DOHH2 (cell line): ENCODE results near the gene SCFD2.
"Not testable (repeated sequence)": the region's sequence is repeated elsewhere in the genome, so short reads cannot be mapped to it uniquely, and the experiment has no call there.

Experiments used
- EZH2phosphoT487 ChIP-seq: fragments of 200-600 bp; sonication (generic); IDR thresholded peaks from 2 replicates; pipeline ENCODE4 v1.6.1; 2017; ENCODE audit warnings: borderline replicate concordance, mild to moderate bottlenecking, antibody characterized with exemption, low read length, moderate library complexity, mixed read lengths
- TF ChIP-seq, protein P1 (sequence below): fragments of 200-600 bp; sonication (generic); IDR thresholded peaks from one replicate; pipeline ENCODE4 v1.5.1; 2014; ENCODE audit warnings: antibody characterized with exemption, mild to moderate bottlenecking, low read depth, low read length; ENCODE audit not compliant: poor library complexity, severe bottlenecking

- TF ChIP-seq, protein P1, sequence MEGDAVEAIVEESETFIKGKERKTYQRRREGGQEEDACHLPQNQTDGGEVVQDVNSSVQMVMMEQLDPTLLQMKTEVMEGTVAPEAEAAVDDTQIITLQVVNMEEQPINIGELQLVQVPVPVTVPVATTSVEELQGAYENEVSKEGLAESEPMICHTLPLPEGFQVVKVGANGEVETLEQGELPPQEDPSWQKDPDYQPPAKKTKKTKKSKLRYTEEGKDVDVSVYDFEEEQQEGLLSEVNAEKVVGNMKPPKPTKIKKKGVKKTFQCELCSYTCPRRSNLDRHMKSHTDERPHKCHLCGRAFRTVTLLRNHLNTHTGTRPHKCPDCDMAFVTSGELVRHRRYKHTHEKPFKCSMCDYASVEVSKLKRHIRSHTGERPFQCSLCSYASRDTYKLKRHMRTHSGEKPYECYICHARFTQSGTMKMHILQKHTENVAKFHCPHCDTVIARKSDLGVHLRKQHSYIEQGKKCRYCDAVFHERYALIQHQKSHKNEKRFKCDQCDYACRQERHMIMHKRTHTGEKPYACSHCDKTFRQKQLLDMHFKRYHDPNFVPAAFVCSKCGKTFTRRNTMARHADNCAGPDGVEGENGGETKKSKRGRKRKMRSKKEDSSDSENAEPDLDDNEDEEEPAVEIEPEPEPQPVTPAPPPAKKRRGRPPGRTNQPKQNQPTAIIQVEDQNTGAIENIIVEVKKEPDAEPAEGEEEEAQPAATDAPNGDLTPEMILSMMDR: not testable (repeated sequence)
- TF ChIP-seq EZH2phosphoT487: not testable (repeated sequence)
Observed at GRCh38 chr4:53057108-53057507, 308.8 kb downstream of the SCFD2 start.
